GM12865 (cell line): Measurements from ENCODE around the gene SPRY4.

Experiments
- DNase-seq: peaks from one replicate; pipeline ENCODE4 v3.0.0; 2010; ENCODE audit warnings: low read depth
- H3K4me3 ChIP-seq: 2 replicates; pipeline ENCODE4 v1.5.1; 2011; ENCODE audit warnings: mild to moderate bottlenecking, low read depth, low read length, control low read depth
- CTCF ChIP-seq: IDR thresholded peaks from 2 replicates; pipeline ENCODE4 v1.5.1; 2011; ENCODE audit warnings: low read length, control low read depth, low read depth, inconsistent platforms; ENCODE audit not compliant: insufficient read depth; ENCODE audit errors: missing control alignments

SPRY4 gene

GRCh38 chr5:142360051-142360498 is 35.3 kb upstream of the SPRY4 start:
- no peak for DNase-seq
- no peak overlapping the region for H3K4me3 ChIP-seq
- no peak for TF ChIP-seq CTCF

GRCh38 chr5:142358648-142359047 is 33.8 kb upstream of the SPRY4 start:
- DNase-seq: no peak
- no peak overlapping the region for H3K4me3 ChIP-seq
- TF ChIP-seq CTCF: no peak

GRCh38 chr5:142358121-142358520 is 33.3 kb upstream of the SPRY4 start:
- no peak overlapping the region for H3K4me3 ChIP-seq
- DNase-seq: no peak
- no peak for TF ChIP-seq CTCF

GRCh38 chr5:142357469-142358090 is 32.8 kb upstream of the SPRY4 start:
- DNase-seq: no peak
- H3K4me3 ChIP-seq: peak overlapping the region; percentile 55
- TF ChIP-seq CTCF: no peak

GRCh38 chr5:142356716-142357468 is 32.1 kb upstream of the SPRY4 start:
- DNase-seq: peak; percentile 89
- no peak for TF ChIP-seq CTCF
- H3K4me3 ChIP-seq: peak overlapping the region; percentile 65

- peak overlapping the region; percentile 65 for H3K4me3 ChIP-seq
- DNase-seq: no peak
- TF ChIP-seq CTCF: no peak
Measured at GRCh38 chr5:142356349-142356715, 31.5 kb upstream of the SPRY4 start.
